Stimulated activated CD4-positive, alpha-beta T cell treated with anti-CD3 and anti-CD28 coated beads, Interleukin-2, amount 100 ng/mL, for 48 hours (primary cell): Measurements from ENCODE around the gene PDPR.
"Not testable (repeated sequence)": the region's sequence is repeated elsewhere in the genome, so short reads cannot be mapped to it uniquely, and the experiment has no call there.

Source experiments
- DNase-seq, 2 donors: peaks; one replicate each; pipeline ENCODE4 v3.0.0-alpha.2; 2020

The PDPR gene

GRCh38 chr16:70166688-70167087, 52.6 kb downstream of the PDPR start:
- not testable (repeated sequence) for DNase-seq

- not testable (repeated sequence) for DNase-seq
Measured at GRCh38 chr16:70173212-70173837, 59.2 kb downstream of the PDPR start, which contains the start of gene CLEC18C. Gene CLEC18C, plus strand, starts transcription at chr16:70173787. Its CDS starts 492 bp downstream, at chr16:70174279.

- DNase-seq = not testable (repeated sequence)
Measured at GRCh38 chr16:70173916-70174315, 59.8 kb downstream of the PDPR start.

GRCh38 chr16:70174387-70174932, 60.3 kb downstream of the PDPR start:
- not testable (repeated sequence) for DNase-seq

GRCh38 chr16:70187858-70188607, 73.9 kb downstream of the PDPR start:
- DNase-seq = not testable (repeated sequence)

GRCh38 chr16:70188608-70188915, 74.4 kb downstream of the PDPR start:
- not testable (repeated sequence) for DNase-seq

GRCh38 chr16:70190574-70190973, 76.4 kb downstream of the PDPR start:
- DNase-seq = not testable (repeated sequence)

- DNase-seq = not testable (repeated sequence)
Measured at GRCh38 chr16:70196683-70197300, 82.7 kb downstream of the PDPR start.

- DNase-seq = not testable (repeated sequence)
Measured at GRCh38 chr16:70197611-70198010, 83.5 kb downstream of the PDPR start.

- DNase-seq = not testable (repeated sequence)
Measured at GRCh38 chr16:70198230-70198629, 84.1 kb downstream of the PDPR start.

GRCh38 chr16:70198666-70199065, 84.5 kb downstream of the PDPR start:
- not testable (repeated sequence) for DNase-seq

- not testable (repeated sequence) for DNase-seq
Measured at GRCh38 chr16:70199170-70199569, 85.0 kb downstream of the PDPR start.

GRCh38 chr16:70200063-70200462, 85.9 kb downstream of the PDPR start:
- DNase-seq = not testable (repeated sequence)

- not testable (repeated sequence) for DNase-seq
Measured at GRCh38 chr16:70203508-70203907, 89.4 kb downstream of the PDPR start.

GRCh38 chr16:70204010-70204409, 89.9 kb downstream of the PDPR start:
- not testable (repeated sequence) for DNase-seq

- DNase-seq = not testable (repeated sequence)
Measured at GRCh38 chr16:70204668-70205405, 90.7 kb downstream of the PDPR start.

- not testable (repeated sequence) for DNase-seq
Measured at GRCh38 chr16:70206382-70206781, 92.2 kb downstream of the PDPR start.
